Spleen (tissue), 7 donors: ENCODE data around the gene COBL.

Experiments
- CTCF ChIP-seq, 11 experiments: fragments of 200-600 bp in 7 of 11; fragments of 450-650 bp in 4 of 11; sonication (generic) in 4 of 11; IDR thresholded peaks in 8 of 11; conservative IDR thresholded peaks in 3 of 11; 1 replicate in 7 of 11; 2 replicates in 4 of 11; pipeline versions ENCODE4 v1.4.0 to v1.8.0; 2016 to 2021; ENCODE audit warnings: antibody characterized with exemption in 11 of 11, inconsistent platforms in 4 of 11, mild to moderate bottlenecking in 1 of 11
- POLR2AphosphoS5 ChIP-seq, 3 donors: sonication (generic); formaldehyde crosslinking; IDR thresholded peaks; one replicate each; pipeline ENCODE4 v1.5.1; 2017; ENCODE audit warnings: antibody characterized with exemption in 3 of 3
- donor health status: DM: no; HTN: no; CAD: no; lungs with moderate emphysema.
- donor health status: DM: no; HTN: no; CAD: no.
- donor health status: DM: no; HTN: no; CAD: no.

GRCh38 chr7:51022821-51023220 is 293.8 kb downstream of the COBL start:
- TF ChIP-seq CTCF (IDR thresholded peaks at IDR 0.05 in 8 of 11, conservative IDR thresholded peaks at IDR 0.05 in 3 of 11): no peak
- TF ChIP-seq POLR2AphosphoS5 (IDR thresholded peaks at IDR 0.05): no peak
